Measurements from ENCODE around the gene SSC4D.

DNA sequence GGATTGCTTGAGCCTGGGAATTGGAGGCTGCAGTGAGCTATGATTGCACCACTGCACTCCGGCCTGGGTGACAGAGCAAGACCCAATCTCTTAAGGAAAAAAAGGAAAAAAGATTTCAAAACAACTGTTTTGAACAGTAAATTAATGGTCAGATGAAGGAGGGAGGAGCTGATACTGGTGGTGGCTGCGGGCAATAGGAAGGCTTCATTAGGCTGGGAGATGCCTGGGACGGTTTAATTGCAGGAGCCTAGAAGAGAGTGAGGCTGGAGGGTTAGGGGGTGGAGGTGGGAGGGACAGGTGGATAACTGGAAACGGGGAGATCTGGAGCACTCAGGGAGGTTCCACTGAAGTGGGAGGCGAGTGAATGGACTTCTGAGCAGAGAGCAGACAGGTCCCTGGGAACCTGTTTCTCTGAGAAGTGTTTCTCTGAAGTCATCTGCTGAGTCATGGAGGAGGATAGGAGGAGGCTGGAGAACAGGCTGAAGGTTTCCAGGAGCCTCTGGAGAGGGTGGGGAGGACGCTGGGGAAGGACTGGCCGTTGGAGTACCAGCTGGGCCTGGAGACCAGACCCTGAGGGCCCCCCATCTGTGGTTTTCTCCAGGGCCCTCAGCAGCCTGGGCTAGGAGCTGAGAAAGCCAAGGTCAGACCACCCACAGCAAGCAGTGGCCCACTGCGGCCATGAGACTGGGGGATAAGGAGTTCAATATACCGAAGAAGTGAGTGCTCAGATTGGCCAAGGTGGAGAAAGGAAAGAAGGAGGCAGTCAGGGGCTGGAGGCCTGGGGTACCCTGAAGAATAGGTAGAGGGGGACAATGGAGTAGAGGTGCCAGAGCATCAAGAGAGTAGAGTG is 36.3 kb downstream of the SSC4D start:
- TF ChIP-seq, protein P1, sequence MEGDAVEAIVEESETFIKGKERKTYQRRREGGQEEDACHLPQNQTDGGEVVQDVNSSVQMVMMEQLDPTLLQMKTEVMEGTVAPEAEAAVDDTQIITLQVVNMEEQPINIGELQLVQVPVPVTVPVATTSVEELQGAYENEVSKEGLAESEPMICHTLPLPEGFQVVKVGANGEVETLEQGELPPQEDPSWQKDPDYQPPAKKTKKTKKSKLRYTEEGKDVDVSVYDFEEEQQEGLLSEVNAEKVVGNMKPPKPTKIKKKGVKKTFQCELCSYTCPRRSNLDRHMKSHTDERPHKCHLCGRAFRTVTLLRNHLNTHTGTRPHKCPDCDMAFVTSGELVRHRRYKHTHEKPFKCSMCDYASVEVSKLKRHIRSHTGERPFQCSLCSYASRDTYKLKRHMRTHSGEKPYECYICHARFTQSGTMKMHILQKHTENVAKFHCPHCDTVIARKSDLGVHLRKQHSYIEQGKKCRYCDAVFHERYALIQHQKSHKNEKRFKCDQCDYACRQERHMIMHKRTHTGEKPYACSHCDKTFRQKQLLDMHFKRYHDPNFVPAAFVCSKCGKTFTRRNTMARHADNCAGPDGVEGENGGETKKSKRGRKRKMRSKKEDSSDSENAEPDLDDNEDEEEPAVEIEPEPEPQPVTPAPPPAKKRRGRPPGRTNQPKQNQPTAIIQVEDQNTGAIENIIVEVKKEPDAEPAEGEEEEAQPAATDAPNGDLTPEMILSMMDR (IDR thresholded peaks at IDR 0.05) = no peak
- no peak for TF ChIP-seq POLR2A (IDR thresholded peaks at IDR 0.05)

Measured in suprapubic skin (tissue), 3 donors.